HG02678 (cell line): ENCODE data around the gene AANAT.
A peak's percentile ranks its signal among the peaks of the same experiment; 100 is the strongest.
"Not testable (repeated sequence)": the region's sequence is repeated elsewhere in the genome, so short reads cannot be mapped to it uniquely, and the experiment has no call there.

Experiments used
- ATAC-seq: cut with Tn5 transposase; IDR thresholded peaks from one replicate; pipeline ENCODE4 v1.9.1; 2021; ENCODE audit warnings: mild to moderate bottlenecking, moderate library complexity; ENCODE audit not compliant: unreplicated experiment

Gene AANAT

GRCh38 chr17:76502341-76503211, 35.2 kb downstream of the AANAT start:
- ATAC-seq, result no peak

GRCh38 chr17:76504117-76504516, 36.7 kb downstream of the AANAT start:
- no peak for ATAC-seq

GRCh38 chr17:76506408-76507345, 39.3 kb downstream of the AANAT start:
- peak; percentile 58 for ATAC-seq

- ATAC-seq, result not testable (repeated sequence)
Measured at GRCh38 chr17:76508472-76509063, 41.2 kb downstream of the AANAT start.

GRCh38 chr17:76510831-76511244, 43.4 kb downstream of the AANAT start:
- no peak for ATAC-seq

GRCh38 chr17:76511668-76512365, 44.4 kb downstream of the AANAT start:
- no peak for ATAC-seq

- no peak for ATAC-seq
Measured at GRCh38 chr17:76512366-76513305, 45.2 kb downstream of the AANAT start.

- ATAC-seq, result no peak
Measured at GRCh38 chr17:76513306-76513692, 45.9 kb downstream of the AANAT start.

GRCh38 chr17:76514355-76514754, 47.0 kb downstream of the AANAT start:
- not testable (repeated sequence) for ATAC-seq

GRCh38 chr17:76515274-76515949, 48.0 kb downstream of the AANAT start:
- no peak for ATAC-seq

GRCh38 chr17:76517638-76518038, 50.2 kb downstream of the AANAT start:
- no peak for ATAC-seq

GRCh38 chr17:76519048-76519966, 51.9 kb downstream of the AANAT start:
- ATAC-seq, result no peak
